Activated CD8-positive, alpha-beta memory T cell treated with anti-CD3 and anti-CD28 coated beads for 1 hour (primary cell): Measurements from ENCODE around the gene CEBPZ.
"Not testable (repeated sequence)": the region's sequence is repeated elsewhere in the genome, so short reads cannot be mapped to it uniquely, and the experiment has no call there.

Experiments used
- DNase-seq, 2 donors: peaks; one replicate each; pipeline ENCODE4 v3.0.0-alpha.2; 2020; ENCODE audit warnings: low read depth in 1 of 2; ENCODE audit errors: extremely low read depth in 1 of 2

CEBPZ gene

GRCh38 chr2:37231241-37232130 lies at the start of gene CEBPZ, which contains the start of gene NDUFAF7:
Gene CEBPZ (minus strand): TSS chr2:37231596. CDS start chr2:37231567, 29 bp downstream.
Gene NDUFAF7 (plus strand): TSS chr2:37231658. CDS start chr2:37231706, 48 bp downstream.
- peak; percentile 72 to 73 for DNase-seq

DNA sequence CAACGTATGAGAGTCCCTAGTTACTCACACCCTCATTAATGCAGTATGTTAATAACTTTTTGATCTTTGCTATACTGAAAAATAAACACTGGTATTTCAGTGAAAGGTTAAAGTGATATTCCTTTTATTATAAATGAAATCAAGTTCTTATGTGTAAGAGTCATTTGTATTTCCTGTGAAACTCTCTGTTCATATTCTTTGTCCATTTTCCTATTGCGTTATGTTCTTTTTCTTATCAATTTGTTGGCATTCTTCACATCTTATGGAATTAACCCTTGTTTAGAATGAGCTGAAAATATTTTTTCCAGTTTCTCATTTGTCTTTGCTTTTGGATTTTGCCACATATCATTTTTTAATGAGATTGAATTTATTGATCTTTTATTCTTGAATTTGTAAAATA lies 44.9 kb upstream of the CEBPZ start:
- DNase-seq: no peak

DNA sequence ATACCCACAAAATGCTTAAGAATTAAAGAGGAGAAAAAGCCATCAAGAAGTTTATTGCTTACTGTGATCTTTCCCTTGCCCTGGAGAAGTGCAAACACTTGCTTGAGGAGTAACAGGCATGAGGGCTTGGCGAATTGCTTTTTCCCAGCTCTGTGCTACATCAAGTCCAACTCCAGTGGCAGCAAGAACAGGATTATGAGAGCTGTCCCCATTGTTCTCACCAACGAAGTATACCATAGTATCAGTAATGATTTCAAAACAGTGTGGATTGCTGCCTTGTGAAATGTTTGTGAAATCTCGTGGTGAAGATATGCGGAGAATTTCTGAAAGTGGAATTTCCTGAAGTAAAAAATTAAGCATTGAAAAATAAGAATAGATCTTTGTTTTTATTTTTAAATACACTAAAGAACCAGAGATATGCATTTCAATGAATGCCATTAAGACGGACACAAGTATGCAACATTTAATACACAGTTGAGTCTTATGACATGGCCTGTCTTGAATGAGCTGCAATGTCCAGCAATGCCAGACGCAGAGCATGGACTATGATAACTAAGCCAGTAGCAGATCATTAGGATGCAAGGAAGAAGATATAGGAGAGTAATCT lies 43.1 kb upstream of the CEBPZ start:
- DNase-seq: no peak

DNA sequence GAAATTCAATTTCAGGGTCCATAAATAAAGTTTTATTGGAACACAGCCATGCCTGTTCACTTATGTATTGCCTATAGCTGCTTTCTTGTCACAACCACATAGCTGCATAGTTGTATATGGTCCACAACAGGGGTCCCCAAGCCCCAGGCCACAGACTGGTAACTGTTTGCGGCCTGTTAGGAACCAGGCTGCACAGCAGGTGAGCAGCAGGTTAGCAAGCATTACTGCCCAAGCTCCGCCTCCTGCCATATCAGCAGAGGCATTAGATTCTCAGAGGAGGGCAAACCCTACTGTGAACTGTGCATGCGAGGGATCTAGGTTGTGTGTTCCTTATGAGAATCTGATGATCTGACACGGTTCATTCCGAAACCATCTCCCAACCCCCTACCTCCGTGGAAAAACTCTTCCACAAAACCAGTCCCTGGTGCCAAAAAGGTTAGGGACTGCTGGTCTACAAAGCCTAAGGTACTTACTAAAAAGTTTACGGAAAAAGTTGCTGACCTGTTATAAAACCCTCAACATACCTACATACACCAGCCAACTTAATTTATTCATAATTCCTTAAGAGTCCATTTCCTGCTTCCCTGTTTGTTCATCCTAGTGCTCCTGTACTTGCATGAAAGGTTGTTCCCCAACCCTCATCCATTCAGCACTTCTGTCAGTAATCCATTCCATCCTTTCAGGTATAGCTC lies 40.1 kb upstream of the CEBPZ start:
- DNase-seq: no peak

DNA sequence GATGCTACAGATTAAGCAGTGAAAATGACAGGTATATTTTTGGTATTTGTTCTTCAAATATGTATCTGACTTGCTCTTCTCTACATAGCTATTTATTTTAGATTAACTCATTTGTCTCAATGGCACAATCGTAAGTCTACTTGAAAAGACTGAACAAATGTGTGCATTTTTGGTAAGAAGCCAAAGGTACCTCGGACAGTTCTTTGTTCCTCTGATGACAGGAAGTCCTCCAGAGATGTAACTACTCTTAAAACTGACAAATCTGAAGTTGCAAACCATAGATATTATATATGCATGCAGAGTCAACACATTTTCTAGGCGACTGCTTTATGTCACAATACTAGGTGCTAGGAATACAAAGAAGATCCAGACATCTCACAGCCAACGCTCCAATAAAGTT lies 36.7 kb upstream of the CEBPZ start:
- DNase-seq: no peak

- DNase-seq: no peak
Observed at GRCh38 chr2:37267685-37268084, 36.3 kb upstream of the CEBPZ start.

DNA sequence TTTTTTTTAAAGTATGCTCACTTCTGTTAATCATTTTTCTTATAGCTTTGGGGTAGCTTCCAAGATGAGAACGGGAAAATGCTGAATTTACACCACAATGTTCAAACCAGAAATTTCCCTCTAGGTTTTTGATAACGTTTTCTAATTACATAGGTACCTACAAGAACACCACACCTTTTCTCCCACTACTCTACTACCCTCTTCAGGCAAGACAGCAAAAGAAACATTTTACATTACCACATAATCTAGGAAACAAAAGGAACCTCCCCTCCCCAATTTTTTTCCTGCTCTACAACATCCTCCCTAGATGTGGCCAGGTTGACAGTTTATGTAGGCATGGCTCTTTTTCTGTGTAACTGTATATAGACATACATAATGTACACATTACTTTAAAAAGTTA lies 32.4 kb upstream of the CEBPZ start:
- no peak for DNase-seq

GRCh38 chr2:37262522-37262921 lies 31.1 kb upstream of the CEBPZ start:
- no peak for DNase-seq

DNA sequence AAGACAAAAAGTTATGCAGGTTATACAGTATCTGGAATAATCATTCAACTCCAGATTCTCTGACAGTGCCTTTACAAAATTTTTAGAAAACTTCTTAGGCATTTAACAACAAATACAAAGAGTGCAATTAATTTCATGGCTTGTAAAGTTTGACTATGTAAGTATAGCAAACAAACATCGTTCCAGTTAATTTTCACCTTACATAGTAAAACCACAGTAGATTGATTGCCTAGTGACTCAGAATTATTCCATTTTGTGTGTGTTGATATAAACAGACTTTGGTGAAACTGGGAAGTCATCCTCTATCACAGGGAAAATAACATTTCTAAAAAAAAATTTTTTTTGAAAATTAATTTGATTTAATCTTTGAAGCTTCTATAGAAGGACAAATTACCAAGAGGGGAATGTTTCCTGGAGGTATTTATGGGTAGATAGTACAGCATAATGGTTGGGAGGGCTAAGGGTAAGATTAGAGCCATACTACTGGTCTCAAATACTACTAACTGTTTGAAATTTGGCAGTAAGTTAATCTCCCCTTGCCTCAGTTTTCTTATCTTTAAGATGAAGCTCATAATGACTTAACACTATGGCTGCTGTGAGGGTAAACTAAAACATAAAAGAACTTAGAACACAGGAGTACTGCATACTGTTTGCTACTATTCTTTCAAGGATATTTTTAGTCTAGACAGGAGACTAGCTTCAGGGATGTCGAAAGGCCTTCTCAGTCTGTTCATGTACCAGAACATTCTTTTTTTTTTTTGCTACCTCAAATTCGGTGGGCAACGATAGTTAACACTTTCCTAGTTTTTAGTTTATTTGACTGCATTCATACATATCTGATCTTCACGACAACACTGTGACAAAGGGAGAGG lies 19.7 kb upstream of the CEBPZ start:
- DNase-seq: no peak

GRCh38 chr2:37246205-37246604 lies 14.8 kb upstream of the CEBPZ start:
- no peak for DNase-seq

DNA sequence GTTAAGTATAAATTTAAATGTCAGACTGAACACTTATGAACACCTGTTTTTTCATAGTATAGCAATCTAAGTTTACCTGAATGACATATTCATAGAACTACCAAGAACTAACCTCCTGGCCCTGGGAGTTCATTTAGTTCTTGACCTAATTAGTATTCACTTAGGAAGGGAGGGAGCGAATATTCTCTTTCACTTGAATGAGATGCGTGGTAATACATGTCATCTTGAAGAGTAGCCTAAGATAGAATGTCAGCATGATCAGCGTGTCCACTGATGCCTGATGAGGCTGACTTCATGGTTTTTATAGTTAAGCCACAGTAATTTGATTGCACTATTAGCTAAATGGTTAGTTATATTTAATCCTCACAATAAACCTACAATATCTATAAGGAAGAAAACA lies 13.4 kb upstream of the CEBPZ start:
- DNase-seq: no peak

- no peak for DNase-seq
Observed at GRCh38 chr2:37244017-37244416, 12.6 kb upstream of the CEBPZ start.

DNA sequence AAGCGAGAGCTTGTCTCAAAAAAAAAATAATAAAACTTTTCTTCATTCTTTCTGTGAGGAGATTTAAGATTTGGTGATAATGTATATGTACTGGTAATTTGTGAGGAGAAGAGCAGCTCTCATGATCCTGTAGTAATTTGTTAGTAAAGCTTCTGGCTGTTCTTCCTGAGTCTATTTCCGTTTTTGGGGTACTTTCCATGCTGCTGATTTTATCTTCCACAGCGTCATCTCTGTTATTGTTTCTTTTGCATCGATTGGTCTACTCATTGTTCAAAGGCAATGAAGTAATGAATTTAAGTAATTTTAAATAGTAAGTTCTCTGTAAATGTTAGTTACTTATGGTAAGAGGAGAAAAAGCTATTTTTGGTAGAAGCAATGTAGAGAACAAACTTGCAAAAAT lies 12.0 kb upstream of the CEBPZ start:
- DNase-seq: no peak

DNA sequence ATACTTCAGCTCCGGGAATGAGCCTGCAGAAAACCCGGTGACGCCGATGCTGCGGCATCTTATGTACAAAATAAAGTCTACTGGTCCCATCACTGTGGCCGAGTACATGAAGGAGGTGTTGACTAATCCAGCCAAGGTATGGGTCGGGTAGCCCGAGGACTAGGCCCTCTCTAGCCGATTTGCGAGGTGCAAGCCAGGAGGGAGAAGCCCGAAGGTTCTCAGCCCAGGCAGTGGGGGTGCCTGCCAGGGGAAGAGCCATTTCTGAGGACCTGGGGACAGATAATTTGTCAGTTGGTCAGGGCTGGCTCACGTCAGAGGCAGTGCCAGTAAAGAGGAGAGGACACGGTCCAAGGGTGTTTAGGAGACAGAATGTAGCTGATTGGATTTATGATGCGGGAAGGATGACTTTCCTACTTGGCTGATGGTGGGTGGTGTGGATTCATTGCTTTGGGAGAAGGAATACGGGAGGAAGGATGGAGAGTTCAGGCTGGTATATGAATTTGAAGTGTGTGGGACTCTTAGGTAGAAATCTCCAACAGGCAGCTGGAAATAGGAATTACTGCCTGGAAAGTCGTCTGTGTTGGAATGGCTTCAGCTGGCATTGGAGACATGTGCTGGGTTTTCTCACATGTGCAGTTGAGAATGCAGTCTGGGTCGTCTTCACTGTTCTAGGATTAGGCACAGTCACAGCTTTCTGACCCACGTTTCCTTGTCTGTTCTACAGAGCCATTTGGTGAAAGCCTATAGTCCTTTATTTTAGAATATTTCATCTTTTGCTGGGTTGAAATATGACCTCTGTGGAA lies 936 bp upstream of the CEBPZ start:
- no peak for DNase-seq

DNA sequence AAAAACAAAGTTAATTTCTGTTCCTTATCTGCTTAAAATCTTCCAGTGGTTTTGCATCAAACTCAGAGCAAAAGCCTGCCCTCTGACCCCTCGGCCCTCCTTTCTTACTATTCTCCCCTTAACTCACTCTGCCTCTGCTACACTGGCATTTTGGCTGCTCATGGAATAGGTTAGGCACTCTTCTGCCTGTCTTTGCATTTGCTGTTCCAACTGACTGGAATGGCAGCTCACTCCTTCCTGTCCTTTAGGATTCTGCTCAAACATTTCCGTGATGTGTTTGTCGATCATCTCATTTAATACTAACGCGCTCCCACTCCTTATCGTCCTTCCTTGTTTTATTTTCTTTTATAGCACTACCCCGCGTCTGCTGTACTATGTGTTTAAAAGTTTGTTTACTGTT lies 815 bp downstream of the CEBPZ start:
- DNase-seq: no peak

DNA sequence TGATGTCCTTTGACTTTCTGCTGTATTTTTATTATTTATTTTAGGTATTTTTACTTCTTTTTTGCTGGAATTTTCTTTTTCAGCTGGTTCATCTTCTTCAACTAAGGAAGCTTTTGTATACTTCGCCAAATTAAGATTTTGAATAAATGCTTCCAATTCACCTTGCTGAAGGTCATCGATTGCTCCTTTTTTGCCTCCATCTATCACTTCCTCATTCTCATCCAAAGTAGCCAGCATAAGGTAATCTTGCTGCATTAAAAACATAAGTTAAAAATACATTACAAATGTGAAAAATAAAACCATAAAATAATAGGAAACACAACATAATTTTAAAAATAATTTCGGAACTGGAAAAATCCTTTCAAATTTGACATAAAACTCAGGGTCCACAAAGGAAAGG lies 2.6 kb downstream of the CEBPZ start:
- DNase-seq: no peak

DNA sequence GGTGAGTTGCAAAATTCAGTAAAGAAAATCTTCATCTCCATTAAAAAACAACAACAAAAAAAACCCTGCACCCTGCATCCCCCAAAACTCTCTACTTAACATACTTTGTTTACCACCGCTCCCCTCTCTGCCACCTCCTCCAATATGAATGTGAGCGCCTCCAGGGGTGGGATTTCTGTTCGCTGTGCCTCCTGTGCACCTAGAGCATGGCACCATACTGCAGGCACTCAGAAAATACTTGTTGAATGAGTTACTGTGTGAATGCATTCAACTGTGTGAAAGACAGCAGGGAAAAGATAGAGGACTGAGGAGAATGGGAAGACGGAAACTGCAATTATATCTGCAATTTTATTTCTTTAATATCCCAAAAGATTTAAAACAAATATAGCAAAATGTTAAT lies 4.5 kb downstream of the CEBPZ start:
- DNase-seq: no peak

DNA sequence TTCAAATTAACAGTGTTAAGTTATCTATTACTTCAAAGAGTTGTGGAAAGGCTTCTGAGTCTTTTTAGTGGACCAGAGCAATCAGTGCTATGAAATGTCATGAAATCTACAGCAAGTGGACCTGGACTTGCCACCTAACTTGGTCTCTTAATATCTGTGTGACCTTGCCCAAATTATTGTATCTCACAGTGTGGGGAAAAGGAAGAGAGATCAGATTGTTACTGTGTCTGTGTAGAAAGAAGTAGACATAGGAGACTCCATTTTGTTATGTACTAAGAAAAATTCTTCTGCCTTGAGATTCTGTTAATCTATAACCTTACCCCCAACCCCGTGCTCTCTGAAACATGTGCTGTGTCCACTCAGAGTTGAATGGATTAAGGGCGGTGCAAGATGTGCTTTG lies 6.3 kb downstream of the CEBPZ start:
- not testable (repeated sequence) for DNase-seq

GRCh38 chr2:37224063-37224462 lies 7.3 kb downstream of the CEBPZ start:
- no peak for DNase-seq

DNA sequence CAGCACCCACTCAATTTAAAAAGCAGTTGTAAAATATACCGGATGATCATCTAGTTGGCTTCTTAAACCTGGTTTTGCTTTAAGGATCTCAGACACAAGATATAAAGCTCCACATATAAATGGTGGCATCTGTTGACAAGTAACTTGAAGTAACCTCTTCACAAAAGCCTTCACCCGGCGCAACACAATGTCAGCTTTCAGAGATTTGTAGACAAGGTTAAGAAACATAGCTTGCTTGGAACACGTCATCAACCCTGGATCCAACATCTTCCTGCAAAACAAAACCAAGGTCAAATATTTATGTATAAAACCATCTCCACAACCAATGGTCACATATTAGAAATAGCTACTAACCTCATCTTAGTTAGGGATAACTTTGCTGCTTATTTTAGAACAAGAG lies 8.3 kb downstream of the CEBPZ start:
- no peak for DNase-seq
